Activated T-cell treated with anti-CD3 and anti-CD28 coated beads, Interleukin-2, amount 50 U/mL, for 72 hours (primary cell): ENCODE data around the gene FCGBP. TPM values are rescaled to one million over a fixed set of nuclear protein-coding genes. Genes with fewer than 3 reads are reported as not detected.

Experiments
- ATAC-seq, 2 donors: fragments of 150-1000 bp; cut with Tn5 transposase; replicated peaks in 1 of 2; 2 replicates each; pipeline ENCODE4 v1.10.0; 2021; ENCODE audit warnings: moderate library complexity in 2 of 2, mild to moderate bottlenecking in 1 of 2
- DNase-seq, 2 donors: peaks; one replicate each; pipeline ENCODE4 v3.0.0; 2021 to 2022; ENCODE audit warnings: mixed read lengths in 1 of 2
- H3K27ac Mint-ChIP-seq: one replicate; pipeline ENCODE4 v1.8.0; 2022; ENCODE audit warnings: mild to moderate bottlenecking, moderate library complexity, mixed read lengths
- H3K27me3 Mint-ChIP-seq: one replicate; pipeline ENCODE4 v1.8.0; 2022; ENCODE audit warnings: low read depth, mixed read lengths
- H3K36me3 Mint-ChIP-seq, 2 donors: one replicate each; pipeline ENCODE4 v1.8.0; 2022; ENCODE audit warnings: mixed read lengths in 2 of 2, mild to moderate bottlenecking in 1 of 2; ENCODE audit not compliant: insufficient read depth in 2 of 2
- H3K4me1 Mint-ChIP-seq: one replicate; pipeline ENCODE4 v1.8.0; 2022; ENCODE audit warnings: low read depth, mixed read lengths
- H3K4me3 Mint-ChIP-seq, 2 donors: one replicate each; pipeline ENCODE4 v1.8.0; 2022; ENCODE audit warnings: mild to moderate bottlenecking in 2 of 2, mixed read lengths in 2 of 2, moderate library complexity in 2 of 2
- H3K9me3 Mint-ChIP-seq, 2 donors: one replicate each; pipeline ENCODE4 v1.8.0; 2022; ENCODE audit warnings: mixed read lengths in 2 of 2
- total RNA-seq, 2 donors: library from RNA; stranded (reverse); gene quantifications; one replicate each; pipeline ENCODE4 v1.2.3, GENCODE V29; 2022

Gene FCGBP
- total RNA-seq = 10 to 100 TPM in 1 of 2 donors, 1 to 10 TPM in 1; 7.2 to 13.4 TPM

GRCh38 chr19:39934584-39935363 lies at the start of gene FCGBP:
Gene FCGBP (minus strand): TSS chr19:39934634.
- Mint-ChIP-seq H3K4me3 (peak within 1 kb of the TSS in 1 of 2 donors; percentile 20), H3K9me3 (no peaks in the 10 kb centered on the region), H3K36me3 (no peaks in the 10 kb centered on the region), H3K27ac (peak within 1 kb of the TSS; percentile 65), H3K27me3 (no peaks in the 10 kb centered on the region), H3K4me1 (peaks cover 40% of the 10 kb centered on the region)
- DNase-seq (no peak), ATAC-seq (no peak)

- no peak for DNase-seq
- no peaks in the 10 kb centered on the region for H3K27me3 Mint-ChIP-seq
- no peak overlapping the region for H3K27ac Mint-ChIP-seq
Measured at GRCh38 chr19:39983695-39984300, 49.4 kb upstream of the FCGBP start.

GRCh38 chr19:39982883-39983282 lies 48.4 kb upstream of the FCGBP start:
- Mint-ChIP-seq H3K9me3 (peaks cover 16 to 18% of the 10 kb centered on the region in 2 donors), H3K4me1 (no peaks in the 10 kb centered on the region), H3K27me3 (no peaks in the 10 kb centered on the region), H3K4me3 (no peak overlapping the region), H3K36me3 (peaks cover 30 to 69% of the 10 kb centered on the region in 2 donors), H3K27ac (no peak overlapping the region)
- ATAC-seq = no peak
- DNase-seq = no peak

More at GRCh38 chr19:39983695-39984300, 49.4 kb upstream of the FCGBP start:
- Mint-ChIP-seq H3K9me3 (peaks cover 16 to 18% of the 10 kb centered on the region in 2 donors), H3K36me3 (peaks cover 30 to 63% of the 10 kb centered on the region in 2 donors), H3K4me3 (no peak overlapping the region), H3K4me1 (no peaks in the 10 kb centered on the region)
- no peak for ATAC-seq

- ATAC-seq (no peak), DNase-seq (no peak)
- Mint-ChIP-seq H3K9me3 (no peaks in the 10 kb centered on the region), H3K27ac (no peak overlapping the region), H3K36me3 (peaks cover 19 to 44% of the 10 kb centered on the region in 2 donors), H3K27me3 (no peaks in the 10 kb centered on the region), H3K4me3 (no peak overlapping the region), H3K4me1 (peaks cover 47% of the 10 kb centered on the region)
Measured at GRCh38 chr19:39974377-39975155, 40.1 kb upstream of the FCGBP start.

- Mint-ChIP-seq H3K9me3 (no peaks in the 10 kb centered on the region), H3K4me3 (peak overlapping the region; percentile 90 to 96), H3K27me3 (no peaks in the 10 kb centered on the region), H3K36me3 (peaks cover 15 to 27% of the 10 kb centered on the region in 2 donors), H3K27ac (peak overlapping the region; percentile 100), H3K4me1 (peaks cover 58% of the 10 kb centered on the region)
- peak; percentile 22 to 25 for DNase-seq
- ATAC-seq = no peak
Measured at GRCh38 chr19:39971380-39972035, 37.1 kb upstream of the FCGBP start.

GRCh38 chr19:39970675-39971379 lies 36.4 kb upstream of the FCGBP start, which contains the start of gene PSMC4:
Gene PSMC4 (plus strand): TSS chr19:39971165. CDS start chr19:39971203, 38 bp downstream.
- H3K4me1 Mint-ChIP-seq = peaks cover 58% of the 10 kb centered on the region
- no peaks in the 10 kb centered on the region for H3K9me3 Mint-ChIP-seq
- peak within 1 kb of the TSS; percentile 90 to 96 for H3K4me3 Mint-ChIP-seq
- peaks cover 15 to 26% of the 10 kb centered on the region in 2 donors for H3K36me3 Mint-ChIP-seq
- no peaks in the 10 kb centered on the region for H3K27me3 Mint-ChIP-seq
- DNase-seq = peak; percentile 99
- H3K27ac Mint-ChIP-seq = peak within 1 kb of the TSS; percentile 100
- ATAC-seq = peak; percentile 96

GRCh38 chr19:39970425-39970674 lies 35.9 kb upstream of the FCGBP start:
- H3K9me3 Mint-ChIP-seq = no peaks in the 10 kb centered on the region
- H3K4me3 Mint-ChIP-seq = peak overlapping the region; percentile 90 to 96
- H3K4me1 Mint-ChIP-seq = peaks cover 58% of the 10 kb centered on the region
- peaks cover 10 to 21% of the 10 kb centered on the region in 2 donors for H3K36me3 Mint-ChIP-seq
- peak; percentile 40 to 41 for ATAC-seq
- no peak for DNase-seq
- no peaks in the 10 kb centered on the region for H3K27me3 Mint-ChIP-seq
- peak overlapping the region; percentile 100 for H3K27ac Mint-ChIP-seq

GRCh38 chr19:39969681-39970424 lies 35.4 kb upstream of the FCGBP start:
- Mint-ChIP-seq H3K36me3 (peaks cover 10 to 18% of the 10 kb centered on the region in 2 donors), H3K4me3 (peak overlapping the region; percentile 90 to 96), H3K27me3 (no peaks in the 10 kb centered on the region), H3K4me1 (peaks cover 58% of the 10 kb centered on the region), H3K27ac (peak overlapping the region; percentile 100), H3K9me3 (no peaks in the 10 kb centered on the region)
- ATAC-seq = no peak
- DNase-seq = peak in 1 of 2 donors; percentile 18

GRCh38 chr19:39969266-39969665 lies 34.8 kb upstream of the FCGBP start:
- DNase-seq (no peak), ATAC-seq (no peak)
- no peaks in the 10 kb centered on the region for H3K9me3 Mint-ChIP-seq
- H3K27ac Mint-ChIP-seq = peak overlapping the region; percentile 100
- no peaks in the 10 kb centered on the region for H3K27me3 Mint-ChIP-seq
- H3K36me3 Mint-ChIP-seq = peaks cover 10 to 13% of the 10 kb centered on the region in 2 donors
- H3K4me3 Mint-ChIP-seq = peak overlapping the region; percentile 90 to 96
- H3K4me1 Mint-ChIP-seq = peaks cover 59% of the 10 kb centered on the region

- Mint-ChIP-seq H3K4me3 (peak overlapping the region; percentile 90 to 96), H3K4me1 (peaks cover 60% of the 10 kb centered on the region), H3K27ac (peak overlapping the region; percentile 100), H3K9me3 (no peaks in the 10 kb centered on the region), H3K36me3 (peaks cover 8 to 11% of the 10 kb centered on the region in 2 donors), H3K27me3 (no peaks in the 10 kb centered on the region)
- ATAC-seq (no peak), DNase-seq (no peak)
Measured at GRCh38 chr19:39968789-39969188, 34.4 kb upstream of the FCGBP start.

- peak overlapping the region; percentile 100 for H3K27ac Mint-ChIP-seq
- H3K4me3 Mint-ChIP-seq = no peak overlapping the region
- no peak for ATAC-seq
- H3K36me3 Mint-ChIP-seq = peaks cover 3 to 5% of the 10 kb centered on the region in 2 donors
- no peaks in the 10 kb centered on the region for H3K9me3 Mint-ChIP-seq
- peaks cover 55% of the 10 kb centered on the region for H3K4me1 Mint-ChIP-seq
- no peak for DNase-seq
- no peaks in the 10 kb centered on the region for H3K27me3 Mint-ChIP-seq
Measured at GRCh38 chr19:39967561-39967960, 33.1 kb upstream of the FCGBP start.

- Mint-ChIP-seq H3K36me3 (peaks cover 3 to 4% of the 10 kb centered on the region in 2 donors), H3K27ac (no peak overlapping the region), H3K9me3 (no peaks in the 10 kb centered on the region), H3K4me1 (peaks cover 46% of the 10 kb centered on the region), H3K27me3 (no peaks in the 10 kb centered on the region), H3K4me3 (no peak overlapping the region)
- ATAC-seq (no peak), DNase-seq (no peak)
Measured at GRCh38 chr19:39966617-39967016, 32.2 kb upstream of the FCGBP start.
